HepG2 (cell line): ENCODE results near the gene BANP.

Experiments used
- CTCF ChIP-seq: sonication (generic); formaldehyde crosslinking; IDR thresholded peaks from 2 replicates; pipeline ENCODE4 v1.5.0; 2020; ENCODE audit warnings: mild to moderate bottlenecking, missing genetic modification reagents, moderate library complexity
- DMAP1 ChIP-seq: IDR thresholded peaks from 2 replicates; pipeline ENCODE4 v1.6.1; 2016
- IRF1 ChIP-seq: sonication (generic); formaldehyde crosslinking; IDR thresholded peaks from 2 replicates; pipeline ENCODE4 v1.4.0; 2020; ENCODE audit warnings: low read depth, mild to moderate bottlenecking, missing genetic modification reagents
- MED8 ChIP-seq: sonication (generic); formaldehyde crosslinking; IDR thresholded peaks from 2 replicates; pipeline ENCODE4 v1.8.1; 2023; ENCODE audit warnings: mild to moderate bottlenecking, missing genetic modification reagents; ENCODE audit not compliant: insufficient replicate concordance
- MEIS2 ChIP-seq: sonication (generic); formaldehyde crosslinking; IDR thresholded peaks from 2 replicates; pipeline ENCODE4 v1.9.0; 2021; ENCODE audit warnings: mild to moderate bottlenecking, missing genetic modification reagents
- NFRKB ChIP-seq: fragments of 450-650 bp; IDR thresholded peaks from 2 replicates; pipeline ENCODE4 v1.6.1; 2017
- ZFP1 ChIP-seq: IDR thresholded peaks from 2 replicates; pipeline ENCODE4 v1.6.1; 2016
- ZNF3 ChIP-seq: IDR thresholded peaks from 2 replicates; pipeline ENCODE4 v1.7.0; 2017; ENCODE audit warnings: inconsistent platforms
- ZNF572 ChIP-seq: sonication (generic); formaldehyde crosslinking; IDR thresholded peaks from 2 replicates; pipeline ENCODE4 v1.5.1; 2020; ENCODE audit warnings: mild to moderate bottlenecking, missing genetic modification reagents

GRCh38 chr16:87948735-87949070 is 2.5 kb upstream of the BANP start:
- TF ChIP-seq IRF1 (CRISPR knock-in tag) (no peak), ZNF3 (CRISPR knock-in tag) (no peak), MEIS2 (CRISPR knock-in tag) (no peak), NFRKB (no peak), CTCF (CRISPR knock-in tag) (no peak), DMAP1 (peak; percentile 10; the same call in 1 of the 2 replicates), ZNF572 (CRISPR knock-in tag) (no peak), MED8 (CRISPR knock-in tag) (no peak), ZFP1 (CRISPR knock-in tag) (no peak)
